ENCODE data around the gene ACAT2.

ACAT2 gene

DNA sequence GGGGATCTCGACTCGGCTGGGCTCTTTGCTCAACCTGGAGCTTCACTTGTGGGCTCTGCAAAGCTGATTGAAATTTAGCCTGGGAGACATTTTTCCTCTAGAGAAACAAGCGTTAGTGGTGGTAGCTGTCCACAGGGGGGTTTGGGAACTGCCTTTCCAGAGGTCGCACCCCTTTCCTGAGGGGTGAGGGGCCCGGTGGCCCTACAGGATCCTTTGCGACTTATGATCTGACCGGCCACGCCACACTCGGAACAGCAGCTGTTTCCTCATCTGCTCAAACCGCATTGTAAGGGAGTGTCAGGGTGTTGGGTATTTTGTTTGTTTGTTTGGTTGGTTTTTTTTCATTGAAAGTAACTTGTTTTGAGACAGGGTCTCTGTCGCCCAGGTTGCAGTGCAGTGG, 59.3 kb downstream of the ACAT2 start:
- no peaks in the 10 kb centered on the region for H3K9me3 ChIP-seq (ENCODE audit: control insufficient read depth, insufficient read depth, low read depth, low read length)
- H3K36me3 ChIP-seq (ENCODE audit: control insufficient read depth in 2 of 2, insufficient read depth in 1 of 2, low read length in 2 of 2): no peaks in the 10 kb centered on the region
- CTCF ChIA-PET: no interaction called here
- POLR2A ChIA-PET: interaction anchor here (1.6 kb wide), 1 partner anchor 30 kb away, joined by 5 read pairs; the partner anchor contains the start of gene MRPL18
- H3K4me1 ChIP-seq (ENCODE audit: control insufficient read depth, insufficient read depth, low read length): no peaks in the 10 kb centered on the region
- no peak overlapping the region for H3K4me3 ChIP-seq (ENCODE audit: low read depth, low read length)
- TF ChIP-seq ZBTB17 (tag by site-specific recombination; IDR thresholded peaks at IDR 0.05): no peak
- no peak for TF ChIP-seq YY1 (tag by site-specific recombination; IDR thresholded peaks at IDR 0.05)
- no peak for TF ChIP-seq PRDM1 (tag by site-specific recombination; IDR thresholded peaks at IDR 0.05)
- no peak for TF ChIP-seq ZNF48 (tag by site-specific recombination; IDR thresholded peaks at IDR 0.05)
- no peak for TF ChIP-seq ZNF76 (tag by site-specific recombination; IDR thresholded peaks at IDR 0.05; ENCODE audit: borderline replicate concordance, low read depth)
- TF ChIP-seq ZNF10 (tag by site-specific recombination; IDR thresholded peaks at IDR 0.05): no peak
- no peak for TF ChIP-seq ZNF19 (tag by site-specific recombination; IDR thresholded peaks at IDR 0.05; ENCODE audit: low read depth)
- no peak for TF ChIP-seq ZNF530 (tag by site-specific recombination; IDR thresholded peaks at IDR 0.05; ENCODE audit: low read depth)
- TF ChIP-seq ZNF114 (tag by site-specific recombination; IDR thresholded peaks at IDR 0.05): no peak
- no peak for TF ChIP-seq ZNF202 (tag by site-specific recombination; IDR thresholded peaks at IDR 0.05; ENCODE audit: borderline replicate concordance)
- TF ChIP-seq ZBTB6 (tag by site-specific recombination; IDR thresholded peaks at IDR 0.05): no peak
- TF ChIP-seq ZNF510 (tag by site-specific recombination; IDR thresholded peaks at IDR 0.05; ENCODE audit: insufficient replicate concordance): no peak
- no peak for TF ChIP-seq YY2 (tag by site-specific recombination; IDR thresholded peaks at IDR 0.05)
- TF ChIP-seq, protein P1, sequence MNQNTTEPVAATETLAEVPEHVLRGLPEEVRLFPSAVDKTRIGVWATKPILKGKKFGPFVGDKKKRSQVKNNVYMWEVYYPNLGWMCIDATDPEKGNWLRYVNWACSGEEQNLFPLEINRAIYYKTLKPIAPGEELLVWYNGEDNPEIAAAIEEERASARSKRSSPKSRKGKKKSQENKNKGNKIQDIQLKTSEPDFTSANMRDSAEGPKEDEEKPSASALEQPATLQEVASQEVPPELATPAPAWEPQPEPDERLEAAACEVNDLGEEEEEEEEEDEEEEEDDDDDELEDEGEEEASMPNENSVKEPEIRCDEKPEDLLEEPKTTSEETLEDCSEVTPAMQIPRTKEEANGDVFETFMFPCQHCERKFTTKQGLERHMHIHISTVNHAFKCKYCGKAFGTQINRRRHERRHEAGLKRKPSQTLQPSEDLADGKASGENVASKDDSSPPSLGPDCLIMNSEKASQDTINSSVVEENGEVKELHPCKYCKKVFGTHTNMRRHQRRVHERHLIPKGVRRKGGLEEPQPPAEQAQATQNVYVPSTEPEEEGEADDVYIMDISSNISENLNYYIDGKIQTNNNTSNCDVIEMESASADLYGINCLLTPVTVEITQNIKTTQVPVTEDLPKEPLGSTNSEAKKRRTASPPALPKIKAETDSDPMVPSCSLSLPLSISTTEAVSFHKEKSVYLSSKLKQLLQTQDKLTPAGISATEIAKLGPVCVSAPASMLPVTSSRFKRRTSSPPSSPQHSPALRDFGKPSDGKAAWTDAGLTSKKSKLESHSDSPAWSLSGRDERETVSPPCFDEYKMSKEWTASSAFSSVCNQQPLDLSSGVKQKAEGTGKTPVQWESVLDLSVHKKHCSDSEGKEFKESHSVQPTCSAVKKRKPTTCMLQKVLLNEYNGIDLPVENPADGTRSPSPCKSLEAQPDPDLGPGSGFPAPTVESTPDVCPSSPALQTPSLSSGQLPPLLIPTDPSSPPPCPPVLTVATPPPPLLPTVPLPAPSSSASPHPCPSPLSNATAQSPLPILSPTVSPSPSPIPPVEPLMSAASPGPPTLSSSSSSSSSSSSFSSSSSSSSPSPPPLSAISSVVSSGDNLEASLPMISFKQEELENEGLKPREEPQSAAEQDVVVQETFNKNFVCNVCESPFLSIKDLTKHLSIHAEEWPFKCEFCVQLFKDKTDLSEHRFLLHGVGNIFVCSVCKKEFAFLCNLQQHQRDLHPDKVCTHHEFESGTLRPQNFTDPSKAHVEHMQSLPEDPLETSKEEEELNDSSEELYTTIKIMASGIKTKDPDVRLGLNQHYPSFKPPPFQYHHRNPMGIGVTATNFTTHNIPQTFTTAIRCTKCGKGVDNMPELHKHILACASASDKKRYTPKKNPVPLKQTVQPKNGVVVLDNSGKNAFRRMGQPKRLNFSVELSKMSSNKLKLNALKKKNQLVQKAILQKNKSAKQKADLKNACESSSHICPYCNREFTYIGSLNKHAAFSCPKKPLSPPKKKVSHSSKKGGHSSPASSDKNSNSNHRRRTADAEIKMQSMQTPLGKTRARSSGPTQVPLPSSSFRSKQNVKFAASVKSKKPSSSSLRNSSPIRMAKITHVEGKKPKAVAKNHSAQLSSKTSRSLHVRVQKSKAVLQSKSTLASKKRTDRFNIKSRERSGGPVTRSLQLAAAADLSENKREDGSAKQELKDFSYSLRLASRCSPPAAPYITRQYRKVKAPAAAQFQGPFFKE (tag by site-specific recombination; IDR thresholded peaks at IDR 0.05; ENCODE audit: borderline replicate concordance): no peak
- TF ChIP-seq HIC1 (tag by site-specific recombination; IDR thresholded peaks at IDR 0.05): no peak
- no peak for TF ChIP-seq SALL2 (tag by site-specific recombination; IDR thresholded peaks at IDR 0.05; ENCODE audit: borderline replicate concordance)
- H3K27ac ChIP-seq (ENCODE audit: extremely low read depth, low read depth, low read length): no peak overlapping the region

- Histone ChIP-seq H3K36me3 (ENCODE audit: control insufficient read depth in 2 of 2, insufficient read depth in 1 of 2, low read length in 2 of 2) (no peaks in the 10 kb centered on the region), H3K9me3 (ENCODE audit: control insufficient read depth, insufficient read depth, low read depth, low read length) (no peaks in the 10 kb centered on the region), H3K4me1 (ENCODE audit: control insufficient read depth, insufficient read depth, low read length) (no peaks in the 10 kb centered on the region), H3K4me3 (ENCODE audit: low read depth, low read length) (no peak overlapping the region), H3K27ac (ENCODE audit: extremely low read depth, low read depth, low read length) (no peak overlapping the region)
- TF ChIP-seq, protein P2, sequence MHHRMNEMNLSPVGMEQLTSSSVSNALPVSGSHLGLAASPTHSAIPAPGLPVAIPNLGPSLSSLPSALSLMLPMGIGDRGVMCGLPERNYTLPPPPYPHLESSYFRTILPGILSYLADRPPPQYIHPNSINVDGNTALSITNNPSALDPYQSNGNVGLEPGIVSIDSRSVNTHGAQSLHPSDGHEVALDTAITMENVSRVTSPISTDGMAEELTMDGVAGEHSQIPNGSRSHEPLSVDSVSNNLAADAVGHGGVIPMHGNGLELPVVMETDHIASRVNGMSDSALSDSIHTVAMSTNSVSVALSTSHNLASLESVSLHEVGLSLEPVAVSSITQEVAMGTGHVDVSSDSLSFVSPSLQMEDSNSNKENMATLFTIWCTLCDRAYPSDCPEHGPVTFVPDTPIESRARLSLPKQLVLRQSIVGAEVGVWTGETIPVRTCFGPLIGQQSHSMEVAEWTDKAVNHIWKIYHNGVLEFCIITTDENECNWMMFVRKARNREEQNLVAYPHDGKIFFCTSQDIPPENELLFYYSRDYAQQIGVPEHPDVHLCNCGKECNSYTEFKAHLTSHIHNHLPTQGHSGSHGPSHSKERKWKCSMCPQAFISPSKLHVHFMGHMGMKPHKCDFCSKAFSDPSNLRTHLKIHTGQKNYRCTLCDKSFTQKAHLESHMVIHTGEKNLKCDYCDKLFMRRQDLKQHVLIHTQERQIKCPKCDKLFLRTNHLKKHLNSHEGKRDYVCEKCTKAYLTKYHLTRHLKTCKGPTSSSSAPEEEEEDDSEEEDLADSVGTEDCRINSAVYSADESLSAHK (tag by site-specific recombination; IDR thresholded peaks at IDR 0.05): no peak
- TF ChIP-seq ZNF366 (tag by site-specific recombination; conservative IDR thresholded peaks at IDR 0.05): no peak
- ChIA-PET POLR2A (interaction anchor here (1.6 kb wide), 1 partner anchor 31 kb away, joined by 5 read pairs; the partner anchor contains the start of gene MRPL18), CTCF (no interaction called here)
Measured at GRCh38 chr6:159821726-159822125, 59.9 kb downstream of the ACAT2 start.
